ENCODE results near the gene GASK1A.

Gene GASK1A

DNA sequence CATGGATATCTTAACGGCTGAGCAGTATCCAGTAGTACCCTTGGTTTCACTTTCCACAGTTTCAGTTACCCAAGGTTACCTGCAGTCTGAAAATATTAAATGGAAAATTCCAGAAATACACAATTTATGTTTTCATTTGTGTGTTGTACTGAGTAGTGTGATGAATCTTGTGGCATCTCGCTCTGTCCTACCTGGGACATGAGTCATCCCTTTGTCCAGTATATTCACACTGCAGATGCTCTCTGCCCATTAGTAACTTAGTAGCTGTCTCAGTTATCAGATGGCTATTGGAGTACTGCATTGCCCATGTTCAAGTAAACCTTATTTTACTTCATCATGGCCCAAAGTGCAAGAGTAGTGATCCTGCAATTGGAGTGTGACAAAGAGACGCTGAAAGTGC, 26.1 kb downstream of the GASK1A start:
- no peak overlapping the region for H3K4me3 ChIP-seq
- no peaks in the 10 kb centered on the region for H3K9me3 ChIP-seq
- no peaks in the 10 kb centered on the region for H3K36me3 ChIP-seq
- H3K27ac ChIP-seq: peak overlapping the region in 1 of 2 donors; percentile 7
- TF ChIP-seq, protein P1, sequence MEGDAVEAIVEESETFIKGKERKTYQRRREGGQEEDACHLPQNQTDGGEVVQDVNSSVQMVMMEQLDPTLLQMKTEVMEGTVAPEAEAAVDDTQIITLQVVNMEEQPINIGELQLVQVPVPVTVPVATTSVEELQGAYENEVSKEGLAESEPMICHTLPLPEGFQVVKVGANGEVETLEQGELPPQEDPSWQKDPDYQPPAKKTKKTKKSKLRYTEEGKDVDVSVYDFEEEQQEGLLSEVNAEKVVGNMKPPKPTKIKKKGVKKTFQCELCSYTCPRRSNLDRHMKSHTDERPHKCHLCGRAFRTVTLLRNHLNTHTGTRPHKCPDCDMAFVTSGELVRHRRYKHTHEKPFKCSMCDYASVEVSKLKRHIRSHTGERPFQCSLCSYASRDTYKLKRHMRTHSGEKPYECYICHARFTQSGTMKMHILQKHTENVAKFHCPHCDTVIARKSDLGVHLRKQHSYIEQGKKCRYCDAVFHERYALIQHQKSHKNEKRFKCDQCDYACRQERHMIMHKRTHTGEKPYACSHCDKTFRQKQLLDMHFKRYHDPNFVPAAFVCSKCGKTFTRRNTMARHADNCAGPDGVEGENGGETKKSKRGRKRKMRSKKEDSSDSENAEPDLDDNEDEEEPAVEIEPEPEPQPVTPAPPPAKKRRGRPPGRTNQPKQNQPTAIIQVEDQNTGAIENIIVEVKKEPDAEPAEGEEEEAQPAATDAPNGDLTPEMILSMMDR (IDR thresholded peaks at IDR 0.05): no peak
- no peaks in the 10 kb centered on the region for H3K27me3 ChIP-seq
- DNase-seq: no peak
- peaks cover 0 to 28% (median 24%) of the 10 kb centered on the region in 4 donors for H3K4me1 ChIP-seq
- intact Hi-C loops (cut with DNase I; ENCODE audit: low total_unique reads): no loop called here

DNA sequence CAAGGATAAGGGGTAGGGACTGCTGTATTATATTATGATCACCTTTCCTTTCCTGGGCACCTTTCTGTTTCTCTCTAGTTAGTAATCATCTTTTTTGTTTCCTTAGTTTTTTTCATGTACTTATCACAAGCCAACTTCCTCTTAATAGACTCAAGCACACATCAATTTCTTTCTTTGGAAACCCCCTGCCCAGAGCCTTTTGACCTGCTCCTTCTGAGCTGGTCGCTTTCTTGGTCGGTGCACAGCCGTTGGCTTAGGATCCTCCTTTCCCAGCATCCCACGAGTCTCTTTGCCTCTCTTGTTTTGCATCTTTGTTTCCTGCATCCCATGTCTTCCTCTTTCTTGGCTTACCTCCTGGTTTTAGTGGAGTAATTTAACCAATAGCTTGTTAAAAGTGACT, 26.9 kb downstream of the GASK1A start:
- H3K27me3 ChIP-seq: no peaks in the 10 kb centered on the region
- intact Hi-C loops (cut with DNase I; ENCODE audit: low total_unique reads): no loop called here

DNA sequence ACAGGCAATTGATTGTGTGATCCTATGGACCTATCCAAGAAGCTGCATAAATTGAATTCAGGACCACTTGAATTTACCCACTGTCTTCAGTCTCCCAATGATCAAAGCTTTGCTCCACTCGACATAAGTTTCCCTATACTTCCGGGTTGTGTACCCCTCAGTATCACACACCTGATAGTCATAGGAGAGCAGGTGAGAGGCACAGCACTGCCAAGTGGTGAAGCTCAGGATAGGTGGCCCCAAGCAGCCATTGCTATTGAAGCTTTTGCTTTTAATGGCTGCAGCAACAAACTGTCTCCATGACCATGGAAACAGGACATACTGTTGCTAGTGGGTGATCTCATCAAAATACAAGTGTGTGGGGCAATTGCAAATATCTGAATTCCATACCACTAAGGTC, 27.7 kb downstream of the GASK1A start:
- intact Hi-C loops (cut with DNase I; ENCODE audit: low total_unique reads): no loop called here
- DNase-seq: no peak
- Histone ChIP-seq H3K4me3 (no peak overlapping the region), H3K27ac (no peak overlapping the region), H3K27me3 (no peaks in the 10 kb centered on the region), H3K4me1 (peaks cover 0 to 17% (median 10%) of the 10 kb centered on the region in 4 donors), H3K36me3 (no peaks in the 10 kb centered on the region), H3K9me3 (no peaks in the 10 kb centered on the region)
- TF ChIP-seq, protein P1 (IDR thresholded peaks at IDR 0.05): no peak

More for the DNA sequence above, 26.9 kb downstream of the GASK1A start:
- Histone ChIP-seq H3K27ac (peak overlapping the region in 1 of 2 donors; percentile 7), H3K9me3 (no peaks in the 10 kb centered on the region), H3K4me1 (peaks cover 0 to 21% (median 17%) of the 10 kb centered on the region in 4 donors), H3K4me3 (no peak overlapping the region), H3K36me3 (no peaks in the 10 kb centered on the region)
- DNase-seq: no peak
- TF ChIP-seq, protein P1 (IDR thresholded peaks at IDR 0.05): no peak

DNA sequence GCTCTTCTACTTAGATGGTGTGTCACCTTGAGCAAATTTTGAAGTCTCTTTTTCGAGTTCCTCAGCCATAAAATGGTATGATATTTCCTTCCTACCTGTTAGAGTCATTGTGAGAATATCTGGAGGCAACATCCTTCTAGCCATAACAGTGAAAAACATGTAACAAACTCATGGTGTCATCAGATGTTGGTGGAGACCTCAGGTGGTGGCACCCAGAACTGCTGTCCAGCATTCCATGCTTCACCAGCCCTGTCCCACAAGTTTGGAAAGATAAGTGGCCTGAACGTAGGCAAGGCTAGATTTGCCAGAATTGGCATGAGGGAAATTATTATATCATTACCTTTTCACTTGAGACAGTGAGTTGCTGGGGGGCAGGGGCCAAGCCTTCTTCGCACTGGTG, 30.4 kb downstream of the GASK1A start:
- intact Hi-C loops (cut with DNase I; ENCODE audit: low total_unique reads): no loop called here
- Histone ChIP-seq H3K4me1 (no peaks in the 10 kb centered on the region), H3K27me3 (no peaks in the 10 kb centered on the region), H3K4me3 (no peak overlapping the region), H3K27ac (no peak overlapping the region), H3K36me3 (no peaks in the 10 kb centered on the region), H3K9me3 (no peaks in the 10 kb centered on the region)
- TF ChIP-seq, protein P1 (IDR thresholded peaks at IDR 0.05): no peak
- DNase-seq: no peak

DNA sequence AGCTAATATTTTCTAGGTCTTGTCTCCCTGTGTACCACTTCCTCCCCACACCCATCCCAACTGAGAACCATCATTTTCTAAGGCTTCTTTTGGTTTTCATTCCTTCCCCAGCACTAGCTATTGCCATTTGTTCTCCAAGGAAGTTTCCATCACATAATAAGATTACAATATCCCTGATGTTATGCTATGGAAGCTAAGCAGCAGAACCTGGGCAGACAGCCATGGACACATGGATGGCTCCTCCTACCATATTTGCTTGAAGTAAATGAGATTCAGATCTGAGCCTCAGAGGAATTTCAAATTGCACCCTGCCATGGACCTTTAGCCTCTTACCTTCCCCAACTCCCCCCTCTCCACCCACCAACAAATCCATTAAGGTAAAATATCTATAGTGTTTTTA, 31.5 kb downstream of the GASK1A start:
- no peak for DNase-seq
- intact Hi-C loops (cut with DNase I; ENCODE audit: low total_unique reads): no loop called here
- TF ChIP-seq, protein P1 (IDR thresholded peaks at IDR 0.05): no peak
- H3K4me3 ChIP-seq: no peak overlapping the region
- no peaks in the 10 kb centered on the region for H3K4me1 ChIP-seq
- H3K27ac ChIP-seq: no peak overlapping the region
- H3K36me3 ChIP-seq: no peaks in the 10 kb centered on the region
- H3K27me3 ChIP-seq: no peaks in the 10 kb centered on the region
- no peaks in the 10 kb centered on the region for H3K9me3 ChIP-seq

DNA sequence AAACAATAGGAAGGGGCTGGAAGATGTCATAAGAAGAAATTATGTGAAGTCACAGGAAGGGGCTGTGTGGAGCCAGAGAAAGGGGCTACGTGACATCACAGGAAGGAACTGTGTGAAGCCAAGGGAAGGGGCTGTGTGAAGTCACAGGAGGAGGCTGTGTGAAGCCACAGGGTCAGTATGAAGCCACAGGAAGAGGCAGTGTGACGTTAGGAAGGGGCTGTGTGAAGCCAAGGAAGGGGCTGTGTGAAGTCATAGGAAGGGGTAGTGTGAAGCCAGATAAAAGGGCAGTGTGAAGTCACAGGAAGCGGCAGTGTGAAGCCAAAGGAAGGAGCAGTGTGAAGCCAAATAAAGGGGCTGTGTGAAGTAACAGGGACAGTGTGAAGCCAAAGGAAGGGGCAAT, 32.5 kb downstream of the GASK1A start:
- no peak for DNase-seq
- no peaks in the 10 kb centered on the region for H3K9me3 ChIP-seq
- no peaks in the 10 kb centered on the region for H3K36me3 ChIP-seq
- H3K27ac ChIP-seq: no peak overlapping the region
- no peaks in the 10 kb centered on the region for H3K27me3 ChIP-seq
- intact Hi-C loops (cut with DNase I; ENCODE audit: low total_unique reads): no loop called here
- H3K4me3 ChIP-seq: no peak overlapping the region
- TF ChIP-seq, protein P1 (IDR thresholded peaks at IDR 0.05): no peak
- H3K4me1 ChIP-seq: no peaks in the 10 kb centered on the region

Measured in tibial artery (tissue), 4 donors.